Lung (tissue), 12 donors: ENCODE data around the gene TMEM165. TPM values are rescaled to one million over a fixed set of nuclear protein-coding genes. Genes with fewer than 3 reads are reported as not detected.

Experiments used
- ATAC-seq: fragments of 200-7000 bp; cut with Tn5 transposase; one replicate; pipeline ENCODE4 v1.9.1; 2020; ENCODE audit warnings: moderate number of reproducible peaks; ENCODE audit not compliant: insufficient read depth, low FRiP score
- DNase-seq, 3 donors: peaks; one replicate each; pipeline ENCODE4 v3.0.0-alpha.2; 2013 to 2017
- H3K27ac ChIP-seq, 2 donors: one replicate each; pipeline ENCODE4 v1.5.1; 2013; ENCODE audit warnings: mild to moderate bottlenecking in 2 of 2, moderate library complexity in 2 of 2, control low read depth in 1 of 2, inconsistent platforms in 1 of 2, low read depth in 1 of 2, low read length in 1 of 2
- H3K27me3 ChIP-seq, 3 donors: one replicate each; pipeline ENCODE4 v1.5.1; 2013; ENCODE audit warnings: low read length in 2 of 3; ENCODE audit not compliant: control insufficient read depth in 3 of 3, insufficient read depth in 3 of 3
- H3K36me3 ChIP-seq, 4 donors: one replicate each; pipeline ENCODE4 v1.5.1; 2013; ENCODE audit warnings: low read length in 4 of 4, mild to moderate bottlenecking in 1 of 4, moderate library complexity in 1 of 4; ENCODE audit not compliant: control insufficient read depth in 4 of 4, insufficient read depth in 4 of 4
- H3K4me1 ChIP-seq, 5 donors: one replicate each; pipeline ENCODE4 v1.5.1; 2013; ENCODE audit warnings: low read length in 5 of 5, mild to moderate bottlenecking in 2 of 5, moderate library complexity in 1 of 5; ENCODE audit not compliant: control insufficient read depth in 5 of 5, insufficient read depth in 5 of 5
- H3K4me3 ChIP-seq: one replicate; pipeline ENCODE4 v1.5.1; 2013; ENCODE audit warnings: mild to moderate bottlenecking, control low read depth, moderate library complexity
- H3K9ac ChIP-seq, 2 donors: one replicate each; pipeline ENCODE4 v1.5.1; 2013; ENCODE audit warnings: low read length in 2 of 2, control low read depth in 1 of 2; ENCODE audit not compliant: insufficient read depth in 1 of 2
- H3K9me3 ChIP-seq, 4 donors: one replicate each; pipeline ENCODE4 v1.5.1; 2013; ENCODE audit warnings: low read length in 3 of 4, mild to moderate bottlenecking in 1 of 4, moderate library complexity in 1 of 4; ENCODE audit not compliant: control insufficient read depth in 4 of 4, insufficient read depth in 3 of 4
- CTCF ChIP-seq: IDR thresholded peaks from 2 replicates; pipeline ENCODE4 v1.5.1; 2012; ENCODE audit warnings: mild to moderate bottlenecking; ENCODE audit errors: control extremely low read depth, extremely low read depth
- WGBS, 2 donors: extraction: QIAGEN DNeasy Blood & Tissue Kit; methylation state at CpG; one replicate each; pipeline ENCODE4 v1.1.7; 2013; 5-methylcytosine and 5-hydroxymethylcytosine counted together
- polyA plus RNA-seq, 2 donors: library from polyadenylated mRNA; stranded (reverse); fragments of 200-250 nt; gene quantifications; one replicate each; pipeline ENCODE4 v1.2.1, GENCODE V29; 2013
- total RNA-seq, 2 donors: library from RNA; depleted of rRNA in 1 of 2; stranded (reverse); fragments of >200 nt in 1 of 2; gene quantifications; one replicate each; pipeline ENCODE4 v1.2.1, GENCODE V29; 2014 to 2021
- donor health status: control.
- donor health status: control.
- donor health status: Bipolar disorder and iron deficiency.
- donor health status: healthy.
- donor health status: DM: yes; HTN: yes; CAD: no.

The TMEM165 gene
- total and polyA plus RNA-seq, 4 donors: 152 to 184 (median 178) TPM

GRCh38 chr4:55382488-55383003 is 13.2 kb upstream of the TMEM165 start:
- Histone ChIP-seq H3K27me3 (no peaks in the 10 kb centered on the region), H3K4me1 (peaks cover 0 to 3% (median 0%) of the 10 kb centered on the region in 5 donors), H3K27ac (no peak overlapping the region), H3K9me3 (no peaks in the 10 kb centered on the region), H3K4me3 (no peak overlapping the region), H3K36me3 (no peaks in the 10 kb centered on the region), H3K9ac (no peak overlapping the region)
- ATAC-seq (no peak), DNase-seq (no peak)
- no peak for TF ChIP-seq CTCF
- WGBS, 2 donors: 80 to 86% methylated on average over 3 of the region's 3 CpGs

GRCh38 chr4:55385201-55385649 is 10.5 kb upstream of the TMEM165 start:
- no peak overlapping the region for H3K9ac ChIP-seq
- peaks cover 0 to 3% (median 0%) of the 10 kb centered on the region in 5 donors for H3K4me1 ChIP-seq
- H3K9me3 ChIP-seq: no peaks in the 10 kb centered on the region
- H3K27ac ChIP-seq: no peak overlapping the region
- ATAC-seq (no peak), DNase-seq (no peak)
- no peak overlapping the region for H3K4me3 ChIP-seq
- no peak for TF ChIP-seq CTCF
- no peaks in the 10 kb centered on the region for H3K36me3 ChIP-seq
- 74 to 77% methylated on average over 3 of the region's 3 CpGs for WGBS, 2 donors
- H3K27me3 ChIP-seq: no peaks in the 10 kb centered on the region

- no peak overlapping the region for H3K4me3 ChIP-seq
- DNase-seq: no peak
- TF ChIP-seq CTCF: no peak
- H3K36me3 ChIP-seq: no peaks in the 10 kb centered on the region
- no peak for ATAC-seq
- no peak overlapping the region for H3K27ac ChIP-seq
- H3K9ac ChIP-seq: no peak overlapping the region
- peaks cover 0 to 3% (median 0%) of the 10 kb centered on the region in 5 donors for H3K4me1 ChIP-seq
- no peaks in the 10 kb centered on the region for H3K9me3 ChIP-seq
- H3K27me3 ChIP-seq: no peaks in the 10 kb centered on the region
Measured at GRCh38 chr4:55386073-55386472, 9.7 kb upstream of the TMEM165 start.

GRCh38 chr4:55386840-55387239 is 8.9 kb upstream of the TMEM165 start:
- whole genome bisulfite sequencing, 2 donors: 93 to 98% methylated on average over 2 of the region's 2 CpGs
- DNase-seq (no peak), ATAC-seq (no peak)
- Histone ChIP-seq H3K9me3 (no peaks in the 10 kb centered on the region), H3K4me1 (no peaks in the 10 kb centered on the region), H3K27ac (no peak overlapping the region), H3K36me3 (no peaks in the 10 kb centered on the region), H3K4me3 (no peak overlapping the region), H3K27me3 (no peaks in the 10 kb centered on the region), H3K9ac (no peak overlapping the region)
- TF ChIP-seq CTCF: no peak
